Suprapubic skin (tissue), 4 donors: ENCODE data around the gene SEPTIN12. TPM values are rescaled to one million over a fixed set of nuclear protein-coding genes. Genes with fewer than 3 reads are reported as not detected.
A peak's percentile ranks its signal among the peaks of the same experiment; 100 is the strongest.

Experiments
- DNase-seq, 2 donors: peaks; one replicate each; pipeline ENCODE4 v3.0.0-alpha.2; 2019; ENCODE audit warnings: low spot score in 2 of 2
- H3K27ac ChIP-seq: fragments of 200-600 bp; sonication (generic); one replicate; pipeline ENCODE4 v1.5.1; 2019
- H3K27me3 ChIP-seq: fragments of 200-600 bp; sonication (generic); one replicate; pipeline ENCODE4 v1.5.1; 2019
- H3K36me3 ChIP-seq: fragments of 200-600 bp; sonication (generic); one replicate; pipeline ENCODE4 v1.5.1; 2019
- H3K4me1 ChIP-seq: fragments of 200-600 bp; sonication (generic); one replicate; pipeline ENCODE4 v1.5.1; 2019
- H3K4me3 ChIP-seq: fragments of 200-600 bp; sonication (generic); one replicate; pipeline ENCODE4 v1.5.1; 2019; ENCODE audit warnings: mild to moderate bottlenecking
- H3K9me3 ChIP-seq: fragments of 200-600 bp; sonication (generic); one replicate; pipeline ENCODE4 v1.5.1; 2019
- CTCF ChIP-seq, 2 donors: fragments of 200-600 bp in 1 of 2; fragments of 450-650 bp in 1 of 2; sonication (generic) in 1 of 2; IDR thresholded peaks; one replicate each; pipeline ENCODE4 v1.5.1; 2016 to 2019; ENCODE audit warnings: antibody characterized with exemption in 2 of 2, mild to moderate bottlenecking in 1 of 2, moderate library complexity in 1 of 2
- EP300 ChIP-seq: sonication (generic); formaldehyde crosslinking; IDR thresholded peaks from one replicate; pipeline ENCODE4 v1.6.1; 2017; ENCODE audit warnings: antibody characterized with exemption
- POLR2A ChIP-seq, 2 donors: fragments of 450-650 bp; IDR thresholded peaks; one replicate each; pipeline ENCODE4 v1.6.1; 2017; ENCODE audit warnings: antibody characterized with exemption in 2 of 2, mild to moderate bottlenecking in 2 of 2, moderate library complexity in 2 of 2
- POLR2AphosphoS5 ChIP-seq, 3 donors: sonication (generic); formaldehyde crosslinking; IDR thresholded peaks; one replicate each; pipeline ENCODE4 v1.6.1; 2017; ENCODE audit warnings: antibody characterized with exemption in 3 of 3
- WGBS: methylation state at CpG from one replicate; pipeline ENCODE4 v1.1.5; 2018; 5-methylcytosine and 5-hydroxymethylcytosine counted together
- total RNA-seq, 4 donors: library from RNA; depleted of rRNA; stranded (reverse); fragments of >200 nt; gene quantifications; one replicate each; pipeline ENCODE4 v1.1.0, GENCODE V29; 2016

SEPTIN12 gene
- not detected for total RNA-seq

GRCh38 chr16:4787627-4788482 is at the start of gene SEPTIN12:
Gene SEPTIN12, minus strand, starts transcription at chr16:4788345. Its CDS starts 700 bp downstream, at chr16:4787645.
- TF ChIP-seq POLR2A (IDR thresholded peaks at IDR 0.05) (no peak), POLR2AphosphoS5 (IDR thresholded peaks at IDR 0.05) (no peak), CTCF (IDR thresholded peaks at IDR 0.05) (no peak), EP300 (no peak)
- Histone ChIP-seq H3K4me1 (no peaks in the 10 kb centered on the region), H3K27me3 (no peaks in the 10 kb centered on the region), H3K9me3 (no peaks in the 10 kb centered on the region), H3K4me3 (no peak within 1 kb of the TSS), H3K36me3 (no peaks in the 10 kb centered on the region), H3K27ac (no peak within 1 kb of the TSS)
- whole genome bisulfite sequencing = 85% methylated on average over 10 of the region's 14 CpGs
- no peak for DNase-seq

- peak in 1 of 2 donors; percentile 17 for DNase-seq
- TF ChIP-seq CTCF (IDR thresholded peaks at IDR 0.05) (no peak), POLR2AphosphoS5 (IDR thresholded peaks at IDR 0.05) (no peak), EP300 (no peak), POLR2A (IDR thresholded peaks at IDR 0.05) (no peak)
- no peak overlapping the region for H3K27ac ChIP-seq
- no peaks in the 10 kb centered on the region for H3K4me1 ChIP-seq
- no peaks in the 10 kb centered on the region for H3K9me3 ChIP-seq
- 93% methylated on average over 2 of the region's 2 CpGs for WGBS
- H3K4me3 ChIP-seq = no peak overlapping the region
- H3K36me3 ChIP-seq = peaks cover 79% of the 10 kb centered on the region
- H3K27me3 ChIP-seq = no peaks in the 10 kb centered on the region
These were observed 48.6 kb upstream of the SEPTIN12 start for GRCh38 chr16:4836727-4837126.

- H3K4me1 ChIP-seq = no peaks in the 10 kb centered on the region
- no peaks in the 10 kb centered on the region for H3K9me3 ChIP-seq
- no peak for DNase-seq
- H3K36me3 ChIP-seq = peaks cover 82% of the 10 kb centered on the region
- H3K4me3 ChIP-seq = no peak overlapping the region
- TF ChIP-seq POLR2AphosphoS5 (IDR thresholded peaks at IDR 0.05) (no peak), EP300 (no peak), POLR2A (IDR thresholded peaks at IDR 0.05) (no peak), CTCF (IDR thresholded peaks at IDR 0.05) (no peak)
- WGBS = 86% methylated on average over 1 of the region's 1 CpG
- H3K27me3 ChIP-seq = no peaks in the 10 kb centered on the region
- no peak overlapping the region for H3K27ac ChIP-seq
These were observed 45.4 kb upstream of the SEPTIN12 start for GRCh38 chr16:4833584-4833983.

- TF ChIP-seq POLR2AphosphoS5 (IDR thresholded peaks at IDR 0.05) = no peak
- no peak for TF ChIP-seq POLR2A (IDR thresholded peaks at IDR 0.05)
- TF ChIP-seq EP300 = no peak
- no peak for TF ChIP-seq CTCF (IDR thresholded peaks at IDR 0.05)
- H3K36me3 ChIP-seq = peaks cover 82% of the 10 kb centered on the region
- no peaks in the 10 kb centered on the region for H3K4me1 ChIP-seq
- H3K4me3 ChIP-seq = no peak overlapping the region
- WGBS = 86% methylated on average over 6 of the region's 6 CpGs
- no peaks in the 10 kb centered on the region for H3K27me3 ChIP-seq
- DNase-seq = no peak
- H3K9me3 ChIP-seq = no peaks in the 10 kb centered on the region
- no peak overlapping the region for H3K27ac ChIP-seq
These were observed 44.7 kb upstream of the SEPTIN12 start for GRCh38 chr16:4832698-4833343.

- Histone ChIP-seq H3K36me3 (peaks cover 80% of the 10 kb centered on the region), H3K27me3 (no peaks in the 10 kb centered on the region), H3K4me3 (no peak overlapping the region), H3K9me3 (no peaks in the 10 kb centered on the region), H3K27ac (no peak overlapping the region), H3K4me1 (no peaks in the 10 kb centered on the region)
- WGBS = 96% methylated on average over 8 of the region's 8 CpGs
- no peak for TF ChIP-seq EP300
- no peak for TF ChIP-seq CTCF (IDR thresholded peaks at IDR 0.05)
- no peak for TF ChIP-seq POLR2A (IDR thresholded peaks at IDR 0.05)
- no peak for TF ChIP-seq POLR2AphosphoS5 (IDR thresholded peaks at IDR 0.05)
- DNase-seq = peak in 1 of 2 donors; percentile 11
These were observed 43.5 kb upstream of the SEPTIN12 start for GRCh38 chr16:4831616-4832015.
